Fibroblast of the conjunctiva (primary cell): ENCODE measurements around the gene PTS.
A peak's percentile ranks its signal among the peaks of the same experiment; 100 is the strongest.
"Not testable (repeated sequence)": the region's sequence is repeated elsewhere in the genome, so short reads cannot be mapped to it uniquely, and the experiment has no call there.

Source experiments
- DNase-seq: peaks from one replicate; pipeline ENCODE4 v3.0.0-alpha.2; 2010; ENCODE audit warnings: low read depth

PTS gene

GRCh38 chr11:112226062-112226830 lies at the start of gene PTS:
Gene PTS, plus strand, starts transcription at chr11:112226428. Its CDS starts 16 bp downstream, at chr11:112226444.
- peak; percentile 68 for DNase-seq

GRCh38 chr11:112177589-112177988 lies 48.6 kb upstream of the PTS start:
- no peak for DNase-seq

GRCh38 chr11:112178428-112178827 lies 47.8 kb upstream of the PTS start:
- DNase-seq = no peak

GRCh38 chr11:112178936-112179335 lies 47.3 kb upstream of the PTS start:
- DNase-seq = no peak

- DNase-seq = no peak
Observed at GRCh38 chr11:112179601-112180000, 46.6 kb upstream of the PTS start.

- no peak for DNase-seq
Observed at GRCh38 chr11:112182867-112183266, 43.4 kb upstream of the PTS start.

- DNase-seq = no peak
Observed at GRCh38 chr11:112185883-112186282, 40.3 kb upstream of the PTS start.

- no peak for DNase-seq
Observed at GRCh38 chr11:112186304-112186703, 39.9 kb upstream of the PTS start.

- DNase-seq = not testable (repeated sequence)
Observed at GRCh38 chr11:112195113-112195512, 31.1 kb upstream of the PTS start.

- DNase-seq = no peak
Observed at GRCh38 chr11:112195951-112196351, 30.3 kb upstream of the PTS start.

- no peak for DNase-seq
Observed at GRCh38 chr11:112196519-112197087, 29.6 kb upstream of the PTS start.

- not testable (repeated sequence) for DNase-seq
Observed at GRCh38 chr11:112199101-112199500, 27.1 kb upstream of the PTS start.

GRCh38 chr11:112200252-112200651 lies 26.0 kb upstream of the PTS start:
- DNase-seq = no peak

- no peak for DNase-seq
Observed at GRCh38 chr11:112206071-112206470, 20.2 kb upstream of the PTS start.

GRCh38 chr11:112210890-112211289 lies 15.3 kb upstream of the PTS start:
- no peak for DNase-seq

GRCh38 chr11:112211536-112211935 lies 14.7 kb upstream of the PTS start:
- no peak for DNase-seq

- DNase-seq = no peak
Observed at GRCh38 chr11:112212290-112212689, 13.9 kb upstream of the PTS start.

- no peak for DNase-seq
Observed at GRCh38 chr11:112212710-112213109, 13.5 kb upstream of the PTS start.

- no peak for DNase-seq
Observed at GRCh38 chr11:112213753-112214152, 12.5 kb upstream of the PTS start.

GRCh38 chr11:112215621-112216020 lies 10.6 kb upstream of the PTS start:
- DNase-seq = no peak

- peak; percentile 45 for DNase-seq
Observed at GRCh38 chr11:112216561-112217105, 9.6 kb upstream of the PTS start.

- peak; percentile 77 for DNase-seq
Observed at GRCh38 chr11:112219476-112220232, 6.6 kb upstream of the PTS start.
